Lower leg skin (tissue), 4 donors: ENCODE results near the gene TXNDC5. TPM values are rescaled to one million over a fixed set of nuclear protein-coding genes. Genes with fewer than 3 reads are reported as not detected.

ENCODE experiments used
- DNase-seq, 2 donors: peaks; one replicate each; pipeline ENCODE4 v3.0.0-alpha.2; 2019; ENCODE audit warnings: low spot score in 2 of 2
- H3K4me3 ChIP-seq: fragments of 200-600 bp; sonication (generic); 2 replicates; pipeline ENCODE4 v1.5.1; 2017; ENCODE audit warnings: mild to moderate bottlenecking, low read depth; ENCODE audit not compliant: poor library complexity, severe bottlenecking
- POLR2A ChIP-seq, 2 donors: fragments of 450-650 bp; IDR thresholded peaks; one replicate each; pipeline ENCODE4 v1.6.1; 2016 to 2017; ENCODE audit warnings: antibody characterized with exemption in 2 of 2, mild to moderate bottlenecking in 1 of 2, moderate library complexity in 1 of 2
- WGBS, 2 donors: methylation state at CpG; one replicate each; pipeline ENCODE4 v1.1.5; 2018; 5-methylcytosine and 5-hydroxymethylcytosine counted together
- intact Hi-C: fragments of 100-400 bp; cut with DNase I; formaldehyde crosslinking; loops from one replicate; pipeline ENCODE4 v1.15.0; 2023; ENCODE audit warnings: low total_unique reads
- total RNA-seq, 4 donors: library from RNA; depleted of rRNA; stranded (reverse); fragments of >200 nt; gene quantifications; one replicate each; pipeline ENCODE4 v1.1.0, GENCODE V29; 2016
- TF ChIP-seq, protein P1 (sequence below), 3 donors: fragments of 450-650 bp; IDR thresholded peaks; one replicate each; pipeline ENCODE4 v1.5.1; 2016; ENCODE audit warnings: antibody characterized with exemption in 3 of 3, mild to moderate bottlenecking in 3 of 3, moderate library complexity in 2 of 3

TXNDC5 gene
- total RNA-seq, 4 donors from 2014 or later = 29.3 to 68.5 (median 44.1) TPM

DNA sequence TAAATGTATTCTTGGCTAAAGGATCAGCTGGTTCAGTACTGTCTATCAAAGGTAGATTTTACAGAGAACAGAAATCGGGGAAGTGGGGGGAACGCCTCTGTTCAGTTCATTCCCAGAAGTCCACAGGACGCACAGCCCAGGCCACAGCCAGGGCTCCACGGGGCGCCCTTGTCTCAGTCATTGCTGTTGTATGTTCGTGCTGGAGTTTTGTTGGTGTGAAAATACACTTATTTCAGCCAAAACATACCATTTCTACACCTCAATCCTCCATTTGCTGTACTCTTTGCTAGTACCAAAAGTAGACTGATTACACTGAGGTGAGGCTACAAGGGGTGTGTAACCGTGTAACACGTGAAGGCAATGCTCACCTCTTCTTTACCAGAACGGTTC is 29.9 kb downstream of the TXNDC5 start:
- no peak overlapping the region for H3K4me3 ChIP-seq
- DNase-seq = no peak
- WGBS, 2 donors = 91 to 92% methylated on average over 9 of the region's 9 CpGs
- no peak for TF ChIP-seq POLR2A (IDR thresholded peaks at IDR 0.05)
- TF ChIP-seq, protein P1, sequence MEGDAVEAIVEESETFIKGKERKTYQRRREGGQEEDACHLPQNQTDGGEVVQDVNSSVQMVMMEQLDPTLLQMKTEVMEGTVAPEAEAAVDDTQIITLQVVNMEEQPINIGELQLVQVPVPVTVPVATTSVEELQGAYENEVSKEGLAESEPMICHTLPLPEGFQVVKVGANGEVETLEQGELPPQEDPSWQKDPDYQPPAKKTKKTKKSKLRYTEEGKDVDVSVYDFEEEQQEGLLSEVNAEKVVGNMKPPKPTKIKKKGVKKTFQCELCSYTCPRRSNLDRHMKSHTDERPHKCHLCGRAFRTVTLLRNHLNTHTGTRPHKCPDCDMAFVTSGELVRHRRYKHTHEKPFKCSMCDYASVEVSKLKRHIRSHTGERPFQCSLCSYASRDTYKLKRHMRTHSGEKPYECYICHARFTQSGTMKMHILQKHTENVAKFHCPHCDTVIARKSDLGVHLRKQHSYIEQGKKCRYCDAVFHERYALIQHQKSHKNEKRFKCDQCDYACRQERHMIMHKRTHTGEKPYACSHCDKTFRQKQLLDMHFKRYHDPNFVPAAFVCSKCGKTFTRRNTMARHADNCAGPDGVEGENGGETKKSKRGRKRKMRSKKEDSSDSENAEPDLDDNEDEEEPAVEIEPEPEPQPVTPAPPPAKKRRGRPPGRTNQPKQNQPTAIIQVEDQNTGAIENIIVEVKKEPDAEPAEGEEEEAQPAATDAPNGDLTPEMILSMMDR (IDR thresholded peaks at IDR 0.05) = no peak
- intact Hi-C loops = no loop called here

DNA sequence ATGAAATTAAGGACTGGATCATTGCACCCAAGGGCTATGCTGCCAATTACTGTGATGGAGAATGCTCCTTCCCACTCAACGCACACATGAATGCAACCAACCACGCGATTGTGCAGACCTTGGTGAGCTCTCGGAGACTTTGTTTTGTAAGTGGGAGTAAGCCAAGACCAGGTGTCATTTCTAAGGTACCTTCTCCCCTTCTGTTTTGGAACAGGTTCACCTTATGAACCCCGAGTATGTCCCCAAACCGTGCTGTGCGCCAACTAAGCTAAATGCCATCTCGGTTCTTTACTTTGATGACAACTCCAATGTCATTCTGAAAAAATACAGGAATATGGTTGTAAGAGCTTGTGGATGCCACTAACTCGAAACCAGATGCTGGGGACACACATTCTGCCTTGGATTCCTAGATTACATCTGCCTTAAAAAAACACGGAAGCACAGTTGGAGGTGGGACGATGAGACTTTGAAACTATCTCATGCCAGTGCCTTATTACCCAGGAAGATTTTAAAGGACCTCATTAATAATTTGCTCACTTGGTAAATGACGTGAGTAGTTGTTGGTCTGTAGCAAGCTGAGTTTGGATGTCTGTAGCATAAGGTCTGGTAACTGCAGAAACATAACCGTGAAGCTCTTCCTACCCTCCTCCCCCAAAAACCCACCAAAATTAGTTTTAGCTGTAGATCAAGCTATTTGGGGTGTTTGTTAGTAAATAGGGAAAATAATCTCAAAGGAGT is 30.4 kb downstream of the TXNDC5 start:
- 85 to 89% methylated on average over 13 of the region's 13 CpGs for whole genome bisulfite sequencing, 2 donors
- no peak for DNase-seq
- intact Hi-C loops = no loop called here
- no peak overlapping the region for H3K4me3 ChIP-seq
- no peak for TF ChIP-seq POLR2A (IDR thresholded peaks at IDR 0.05)
- TF ChIP-seq, protein P1 (IDR thresholded peaks at IDR 0.05) = no peak

DNA sequence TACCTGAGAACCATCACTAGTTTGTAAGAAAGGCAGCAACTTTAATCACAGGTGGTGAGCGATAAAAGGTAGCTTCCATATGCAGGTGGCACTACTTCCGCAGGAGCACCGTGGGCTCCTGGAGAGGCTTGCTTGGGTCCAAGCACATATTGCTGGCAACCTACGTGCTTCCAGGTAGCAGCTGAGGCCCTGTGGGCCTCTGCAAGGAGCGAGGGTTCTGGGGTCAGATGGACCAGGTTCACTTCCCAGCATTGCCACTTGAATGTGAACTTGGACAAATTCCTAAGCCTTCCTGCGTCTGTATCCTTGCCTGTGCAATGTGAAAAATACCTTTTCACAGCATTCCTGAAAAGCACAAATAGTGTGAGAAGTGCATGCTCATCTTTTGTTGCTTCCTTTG is 31.0 kb downstream of the TXNDC5 start:
- intact Hi-C loops = no loop called here
- no peak for DNase-seq
- WGBS, 2 donors = 93 to 96% methylated on average over 6 of the region's 6 CpGs
- TF ChIP-seq, protein P1 (IDR thresholded peaks at IDR 0.05) = no peak
- no peak for TF ChIP-seq POLR2A (IDR thresholded peaks at IDR 0.05)
- H3K4me3 ChIP-seq = no peak overlapping the region

DNA sequence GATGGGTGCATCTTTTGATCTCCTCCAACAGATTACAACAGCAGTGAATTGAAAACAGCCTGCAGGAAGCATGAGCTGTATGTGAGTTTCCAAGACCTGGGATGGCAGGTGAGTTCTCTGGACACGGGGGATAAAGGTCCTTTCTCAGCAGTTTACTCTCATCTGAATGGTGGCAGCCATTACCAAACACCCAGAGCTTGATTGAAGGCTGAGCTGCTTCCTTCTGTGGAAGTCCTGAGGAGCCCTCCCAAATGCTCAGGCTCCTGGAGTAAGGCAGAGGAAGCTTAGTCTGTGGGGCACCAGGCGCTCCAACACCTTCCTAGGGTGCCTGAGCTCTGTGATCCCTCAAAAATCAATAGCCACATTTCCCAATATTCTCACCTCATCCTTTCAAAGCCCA is 31.5 kb downstream of the TXNDC5 start:
- TF ChIP-seq, protein P1 (IDR thresholded peaks at IDR 0.05) = no peak
- no peak for TF ChIP-seq POLR2A (IDR thresholded peaks at IDR 0.05)
- no peak overlapping the region for H3K4me3 ChIP-seq
- intact Hi-C loops = no loop called here
- DNase-seq = no peak
- 86 to 90% methylated on average over 2 of the region's 2 CpGs for WGBS, 2 donors

DNA sequence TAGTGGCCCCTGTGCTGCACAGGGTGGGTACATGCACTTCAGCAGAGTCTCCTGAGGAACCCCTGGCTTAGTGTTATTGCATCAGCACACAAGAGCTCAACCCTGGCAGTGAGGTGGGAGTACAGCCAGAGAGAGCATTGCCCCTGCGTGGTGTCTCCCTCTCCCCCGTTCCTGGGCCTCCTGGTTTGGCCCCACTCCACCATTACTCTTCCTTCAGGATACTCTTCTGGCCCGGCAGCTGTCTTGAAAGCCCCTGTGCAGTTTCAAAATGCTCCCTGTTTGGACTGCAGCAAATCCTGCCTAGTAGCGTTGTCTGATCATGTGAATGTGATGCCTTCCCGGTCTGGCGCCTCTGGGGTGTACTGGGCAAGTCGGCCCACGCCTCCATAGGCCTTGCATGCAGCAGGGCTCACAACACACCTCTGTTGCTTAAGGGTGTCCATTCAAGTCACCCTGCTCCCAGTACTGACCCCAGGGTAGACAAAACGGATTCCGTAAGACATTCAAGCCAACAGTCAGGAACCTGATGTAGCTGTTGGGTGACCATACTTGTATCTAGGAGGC is 32.1 kb downstream of the TXNDC5 start:
- H3K4me3 ChIP-seq = no peak overlapping the region
- no peak for DNase-seq
- 76 to 79% methylated on average over 10 of the region's 10 CpGs for WGBS, 2 donors
- intact Hi-C loops = no loop called here
- TF ChIP-seq POLR2A (IDR thresholded peaks at IDR 0.05) = no peak
- TF ChIP-seq, protein P1 (IDR thresholded peaks at IDR 0.05) = no peak
